H1 (cell line): Measurements from ENCODE around the gene CFAP97. TPM values are rescaled to one million over a fixed set of nuclear protein-coding genes. Genes with fewer than 3 reads are reported as not detected.

Source experiments
- CTCF ChIA-PET: fragments of 300-600 bp; sonication (Branson Sonifier 250); formaldehyde crosslinking; loops from one replicate; lab custom pipeline; 2021; ENCODE audit not compliant: partially characterized antibody; lab: Charles Lee
- POLR2A ChIA-PET: fragments of 300-600 bp; sonication (Branson Sonifier 250); formaldehyde crosslinking; loops from one replicate; lab custom pipeline; 2021; ENCODE audit warnings: inconsistent platforms; ENCODE audit not compliant: partially characterized antibody; lab: Charles Lee
- DNase-seq, 2 experiments: peaks; one replicate each; pipeline versions ENCODE4 v3.0.0 to v3.0.0-alpha.2; 2010 to 2022; ENCODE audit warnings: low spot score in 2 of 2, low read depth in 1 of 2, mixed read lengths in 1 of 2
- FAIRE-seq: peaks from 2 replicates; lab custom pipeline; 2011; peaks lifted over from hg19 to GRCh38; lab: Jason Lieb, UNC
- H2AFZ ChIP-seq: 2 replicates; pipeline ENCODE4 v1.8.1; 2012; ENCODE audit warnings: low read length, inconsistent platforms
- H2AK5ac ChIP-seq: 2 replicates; pipeline ENCODE4 v1.6.1; 2013; ENCODE audit warnings: low read depth, low read length
- H2BK120ac ChIP-seq: replicated peaks from 2 replicates; pipeline ENCODE3; 2013; ENCODE audit warnings: low read depth, low read length, inconsistent platforms
- H2BK12ac ChIP-seq: 2 replicates; pipeline ENCODE4 v1.6.1; 2013; ENCODE audit warnings: low read depth, low read length
- H2BK15ac ChIP-seq: 2 replicates; pipeline ENCODE4 v1.6.1; 2013; ENCODE audit warnings: low read length
- H2BK20ac ChIP-seq: 2 replicates; pipeline ENCODE4 v1.6.1; 2013; ENCODE audit warnings: low read length
- H2BK5ac ChIP-seq: 2 replicates; pipeline ENCODE4 v1.6.1; 2013; ENCODE audit warnings: low read depth, low read length
- H3K14ac ChIP-seq: 2 replicates; pipeline ENCODE4 v1.6.1; 2013; ENCODE audit warnings: inconsistent platforms; ENCODE audit not compliant: insufficient read length
- H3K18ac ChIP-seq: 2 replicates; pipeline ENCODE4 v1.6.1; 2013; ENCODE audit warnings: low read length; ENCODE audit errors: extremely low read depth
- H3K23ac ChIP-seq: 2 replicates; pipeline ENCODE4 v1.6.1; 2013; ENCODE audit warnings: inconsistent platforms; ENCODE audit not compliant: insufficient read length
- H3K23me2 ChIP-seq: 2 replicates; pipeline ENCODE4 v1.6.1; 2013; ENCODE audit warnings: low read depth, low read length
- H3K27ac ChIP-seq: 2 replicates; pipeline ENCODE4 v1.6.1; 2011; ENCODE audit warnings: low read depth, low read length, inconsistent platforms
- H3K27me3 ChIP-seq, 4 experiments: replicated peaks in 1 of 4; 1 replicate in 1 of 4; 2 replicates in 3 of 4; pipeline versions ENCODE4 v1.6.1 to v1.8.1; 2011 to 2013; ENCODE audit warnings: low read length in 3 of 4, mild to moderate bottlenecking in 3 of 4, inconsistent platforms in 2 of 4, mixed read lengths in 2 of 4, moderate library complexity in 1 of 4; ENCODE audit not compliant: control insufficient read depth in 3 of 4, insufficient read depth in 3 of 4; ENCODE audit errors: extremely low read depth in 1 of 4
- H3K36me3 ChIP-seq, 4 experiments: 2 replicates each; pipeline versions ENCODE4 v1.6.1 to v1.8.1; 2011 to 2013; ENCODE audit warnings: mild to moderate bottlenecking in 4 of 4, low read length in 3 of 4, moderate library complexity in 2 of 4, control low read depth in 1 of 4, inconsistent platforms in 1 of 4; ENCODE audit not compliant: insufficient read depth in 4 of 4, control insufficient read depth in 2 of 4
- H3K4ac ChIP-seq: replicated peaks from 2 replicates; pipeline ENCODE3; 2013; ENCODE audit warnings: low read length, low read depth, mixed read lengths, inconsistent platforms; ENCODE audit not compliant: insufficient read length
- H3K4me1 ChIP-seq, 4 experiments: replicated peaks in 1 of 4; 1 replicate in 1 of 4; 2 replicates in 3 of 4; pipeline versions ENCODE4 v1.6.1 to v1.8.1; 2011 to 2013; ENCODE audit warnings: low read length in 3 of 4, inconsistent platforms in 2 of 4, mixed read lengths in 1 of 4; ENCODE audit not compliant: insufficient read depth in 4 of 4, control insufficient read depth in 3 of 4
- H3K4me2 ChIP-seq, 2 experiments: 2 replicates each; pipeline versions ENCODE4 v1.6.1 to v1.8.1; 2011 to 2013; ENCODE audit warnings: low read depth in 2 of 2, low read length in 2 of 2, control low read depth in 1 of 2, inconsistent platforms in 1 of 2, mild to moderate bottlenecking in 1 of 2; ENCODE audit not compliant: insufficient read depth in 1 of 2
- H3K4me3 ChIP-seq, 4 experiments: fragments of 200-600, 300-600 bp in 1 of 4; sonication (generic), shearing (Covaris generic), sonication (Bioruptor Twin) in 1 of 4; 2 replicates each; pipeline versions ENCODE4 v1.5.1 to v1.8.1; 2011 to 2016; ENCODE audit warnings: low read length in 4 of 4, low read depth in 3 of 4, control low read depth in 2 of 4, inconsistent platforms in 2 of 4, mild to moderate bottlenecking in 2 of 4, mixed read lengths in 1 of 4, moderate library complexity in 1 of 4; ENCODE audit not compliant: insufficient read depth in 2 of 4; ENCODE audit errors: extremely low read depth in 1 of 4
- H3K56ac ChIP-seq: replicated peaks from 2 replicates; pipeline ENCODE3; 2013; ENCODE audit warnings: low read depth, mild to moderate bottlenecking, mixed read lengths, low read length, inconsistent platforms; ENCODE audit not compliant: insufficient read length
- H3K79me1 ChIP-seq: 2 replicates; pipeline ENCODE4 v1.6.1; 2013; ENCODE audit warnings: low read depth, low read length, control low read depth
- H3K79me2 ChIP-seq, 2 experiments: 2 replicates each; pipeline versions ENCODE4 v1.6.1 to v1.8.1; 2012 to 2013; ENCODE audit warnings: low read length in 2 of 2, mild to moderate bottlenecking in 2 of 2, inconsistent platforms in 1 of 2; ENCODE audit not compliant: insufficient read depth in 2 of 2, control insufficient read depth in 1 of 2
- H3K9ac ChIP-seq, 4 experiments: replicated peaks in 1 of 4; 1 replicate in 1 of 4; 2 replicates in 3 of 4; pipeline versions ENCODE4 v1.6.1 to v1.8.1; 2011 to 2013; ENCODE audit warnings: low read depth in 3 of 4, low read length in 3 of 4, control low read depth in 2 of 4, mild to moderate bottlenecking in 2 of 4, moderate library complexity in 2 of 4, inconsistent platforms in 1 of 4; ENCODE audit errors: extremely low read depth in 1 of 4
- H3K9me3 ChIP-seq, 2 experiments: 2 replicates each; pipeline versions ENCODE4 v1.6.1 to v1.8.1; 2012 to 2013; ENCODE audit warnings: mild to moderate bottlenecking in 2 of 2, moderate library complexity in 2 of 2, control low read depth in 1 of 2, inconsistent platforms in 1 of 2, low read depth in 1 of 2, low read length in 1 of 2, mixed read lengths in 1 of 2; ENCODE audit not compliant: insufficient read depth in 2 of 2
- H4K20me1 ChIP-seq, 2 experiments: replicated peaks in 1 of 2; 2 replicates each; pipeline versions ENCODE3 to v1.8.1; 2011 to 2013; ENCODE audit warnings: inconsistent platforms in 2 of 2, low read length in 2 of 2, mild to moderate bottlenecking in 1 of 2; ENCODE audit not compliant: insufficient read depth in 2 of 2, control insufficient read depth in 1 of 2
- H4K5ac ChIP-seq: 2 replicates; pipeline ENCODE4 v1.6.1; 2013; ENCODE audit warnings: low read length, low read depth, mixed read lengths, inconsistent platforms; ENCODE audit not compliant: insufficient read length
- H4K8ac ChIP-seq: 2 replicates; pipeline ENCODE4 v1.8.0; 2013; ENCODE audit warnings: mild to moderate bottlenecking, moderate library complexity, low read length, inconsistent platforms; ENCODE audit not compliant: insufficient read depth; ENCODE audit errors: extremely low read depth
- H4K91ac ChIP-seq: replicated peaks from 2 replicates; pipeline ENCODE3; 2013; ENCODE audit warnings: low read length, mixed read lengths, inconsistent platforms; ENCODE audit not compliant: insufficient read length
- BACH1 ChIP-seq: IDR thresholded peaks from 2 replicates; pipeline ENCODE4 v1.6.1; 2012; ENCODE audit warnings: low read length, improper control_type of control experiment
- BCL11A ChIP-seq, 2 experiments: IDR thresholded peaks; one replicate each; pipeline ENCODE4 v1.6.1; 2011; ENCODE audit warnings: low read depth in 2 of 2, low read length in 2 of 2, mild to moderate bottlenecking in 2 of 2
- GTF2F1 ChIP-seq: IDR thresholded peaks from 2 replicates; pipeline ENCODE4 v1.6.1; 2012; ENCODE audit warnings: low read depth, low read length, improper control_type of control experiment, borderline replicate concordance
- MAFK ChIP-seq: IDR thresholded peaks from 2 replicates; pipeline ENCODE4 v1.6.1; 2012; ENCODE audit warnings: low read depth, mild to moderate bottlenecking, improper control_type of control experiment, low read length
- SP2 ChIP-seq: IDR thresholded peaks from 2 replicates; pipeline ENCODE4 v1.6.1; 2012; ENCODE audit warnings: mild to moderate bottlenecking, low read length, inconsistent platforms
- ZNF274 ChIP-seq: IDR thresholded peaks from 2 replicates; pipeline ENCODE4 v1.7.0; 2012; ENCODE audit warnings: low read length, borderline replicate concordance; ENCODE audit errors: extremely low read depth
- WGBS, 2 experiments: shearing (Covaris generic) in 1 of 2; methylation state at CpG; one replicate each; pipeline versions ENCODE4 v1.1.6 to v1.1.7; 2013 to 2015; ENCODE audit warnings: low lambda C conversion rate in 2 of 2, mixed read lengths in 2 of 2, inconsistent platforms in 1 of 2, low coverage in 1 of 2, missing lambda C conversion rate in 1 of 2; ENCODE audit not compliant: insufficient replicate concordance in 2 of 2, insufficient coverage in 1 of 2, insufficient read length in 1 of 2; ENCODE audit errors: extremely low coverage in 1 of 2, missing lambda C conversion rate in 1 of 2; 5-methylcytosine and 5-hydroxymethylcytosine counted together
- polyA plus RNA-seq, 7 experiments: library from polyadenylated mRNA; depleted of rRNA in 3 of 7; stranded (reverse) in 5 of 7; unstranded in 2 of 7; fragments of >200 nt in 5 of 7; fragments of 200-250 nt in 2 of 7; gene quantifications; 1 replicate in 5 of 7; 2 replicates in 1 of 7; 4 replicates in 1 of 7; pipeline versions ENCODE4 v1.2.1 to v1.2.3, GENCODE V29; 2011 to 2013; ENCODE audit warnings: missing spikeins in 2 of 7, mixed read lengths in 2 of 7
- total RNA-seq: library from RNA; stranded (reverse); fragmentation: NEBNext Ultra II Directional; extraction: Animal tissue kit (Norgen Biotek cat#: 25700); gene quantifications from 2 replicates; pipeline ENCODE4 v1.2.1, GENCODE V29; 2021
- TF ChIP-seq, protein P1 (sequence below): IDR thresholded peaks from 2 replicates; pipeline ENCODE4 v1.6.1; 2012; ENCODE audit warnings: inconsistent platforms

Gene CFAP97
- total and polyA plus RNA-seq, 2 of the 8 experiments (the other 6 are each of a cell fraction or from before 2014, with no cell fraction given), result 9.2 to 40.4 TPM

DNA sequence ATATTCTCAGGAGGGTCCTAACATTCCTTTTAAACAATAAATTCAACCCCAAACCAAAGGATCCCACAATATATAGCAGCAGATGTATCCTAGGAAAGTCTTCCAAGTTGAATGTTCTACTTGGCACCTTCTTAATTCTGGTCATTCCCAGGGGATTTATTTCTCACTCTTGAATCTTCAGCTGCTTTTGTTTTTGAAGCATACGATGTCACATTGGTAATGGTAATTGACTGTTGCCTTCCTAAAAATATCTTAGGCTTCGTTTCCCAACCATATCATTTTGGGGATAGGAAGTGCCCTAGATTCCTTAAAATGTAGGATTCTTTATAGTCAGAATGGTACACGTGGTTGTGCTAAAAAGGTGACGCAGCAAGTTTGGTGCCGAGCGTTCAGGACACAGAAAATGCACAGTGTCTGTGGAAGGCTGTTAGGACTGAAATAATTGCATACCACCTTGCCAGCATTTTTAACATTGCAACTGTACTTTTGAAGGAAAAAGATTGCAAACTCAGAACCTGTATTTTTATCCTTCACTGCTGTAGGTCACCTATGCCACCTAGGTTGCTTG, 13.7 kb upstream of the CFAP97 start:
- no peak overlapping the region for H3K14ac ChIP-seq
- no peak overlapping the region for H2BK15ac ChIP-seq
- no peak overlapping the region for H4K91ac ChIP-seq
- H2BK5ac ChIP-seq, result no peak overlapping the region
- peaks cover 4 to 5% of the 10 kb centered on the region in 2 experiments for H4K20me1 ChIP-seq
- DNase-seq (no peak), FAIRE-seq (no peak)
- H2BK120ac ChIP-seq, result no peak overlapping the region
- peak overlapping the region; percentile 64; the same call in 1 of the 2 replicates for H2BK12ac ChIP-seq
- peaks cover 0 to 18% (median 11%) of the 10 kb centered on the region in 4 experiments; a peak in 5 of 7 replicates for H3K4me1 ChIP-seq
- H3K9ac ChIP-seq, result no peak overlapping the region
- no peak overlapping the region for H3K4ac ChIP-seq
- TF ChIP-seq, protein P1, sequence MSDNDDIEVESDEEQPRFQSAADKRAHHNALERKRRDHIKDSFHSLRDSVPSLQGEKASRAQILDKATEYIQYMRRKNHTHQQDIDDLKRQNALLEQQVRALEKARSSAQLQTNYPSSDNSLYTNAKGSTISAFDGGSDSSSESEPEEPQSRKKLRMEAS, result no peak
- TF ChIP-seq ZNF274 (no peak), MAFK (no peak), GTF2F1 (no peak), SP2 (no peak), BCL11A (IDR thresholded peaks at IDR 0.05; ENCODE audit: low read depth in 2 of 2, low read length in 2 of 2) (no peak), BACH1 (0 out of 2 replicates have a peak, but pooled peaks have one; percentile 31)
- no peaks in the 10 kb centered on the region for H3K27me3 ChIP-seq
- no peak overlapping the region for H3K23ac ChIP-seq
- H4K8ac ChIP-seq, result no peak overlapping the region
- no peak overlapping the region for H3K18ac ChIP-seq
- CTCF ChIA-PET, result interaction anchor here (1.0 kb wide), 1 partner anchor 10 kb away, joined by 3 read pairs; no protein-coding TSS in a partner anchor
- H3K23me2 ChIP-seq, result no peaks in the 10 kb centered on the region
- no peak overlapping the region for H2AFZ ChIP-seq
- no peak overlapping the region for H3K4me3 ChIP-seq
- no peak overlapping the region for H3K27ac ChIP-seq
- no peak overlapping the region for H2AK5ac ChIP-seq
- H2BK20ac ChIP-seq, result no peak overlapping the region
- no peak overlapping the region for H3K4me2 ChIP-seq
- H3K79me1 ChIP-seq, result peaks cover 3% of the 10 kb centered on the region
- no peak overlapping the region for H3K56ac ChIP-seq
- H3K9me3 ChIP-seq, result no peaks in the 10 kb centered on the region
- POLR2A ChIA-PET, result interaction anchor here (1.0 kb wide), 1 partner anchor 89 kb away, joined by 3 read pairs; no protein-coding TSS in a partner anchor
- peaks cover 3 to 73% of the 10 kb centered on the region in 2 experiments; a peak in 3 of 4 replicates for H3K79me2 ChIP-seq
- no peak overlapping the region for H4K5ac ChIP-seq
- H3K36me3 ChIP-seq, result no peaks in the 10 kb centered on the region
- WGBS, 2 experiments, result 83% methylated on average over 6 of the region's 6 CpGs; no CpG with 5 or more reads in 1 of the 2 experiments
